Immature natural killer cell (primary cell): ENCODE results near the gene NR4A3. TPM values are rescaled to one million over a fixed set of nuclear protein-coding genes. Genes with fewer than 3 reads are reported as not detected.

Source experiments
- DNase-seq, 3 donors: peaks; one replicate each; pipeline ENCODE4 v3.0.0; 2022; ENCODE audit warnings: mixed read lengths in 1 of 3
- H3K27ac Mint-ChIP-seq, 6 donors: one replicate each; pipeline ENCODE4 v1.8.0; 2020; ENCODE audit warnings: mixed read lengths in 6 of 6, mild to moderate bottlenecking in 5 of 6, inconsistent platforms in 4 of 6, moderate library complexity in 3 of 6
- H3K27me3 Mint-ChIP-seq, 3 donors: one replicate each; pipeline ENCODE4 v1.8.0; 2020 to 2021; ENCODE audit warnings: low read depth in 3 of 3, mild to moderate bottlenecking in 3 of 3, mixed read lengths in 3 of 3, moderate library complexity in 3 of 3, inconsistent platforms in 1 of 3
- H3K36me3 Mint-ChIP-seq, 3 donors: one replicate each; pipeline ENCODE4 v1.8.0; 2020; ENCODE audit warnings: mixed read lengths in 3 of 3, inconsistent platforms in 2 of 3, mild to moderate bottlenecking in 2 of 3
- H3K4me1 Mint-ChIP-seq, 2 donors: one replicate each; pipeline ENCODE4 v1.8.0; 2020; ENCODE audit warnings: inconsistent platforms in 2 of 2, mild to moderate bottlenecking in 2 of 2, mixed read lengths in 2 of 2, moderate library complexity in 1 of 2
- H3K4me3 Mint-ChIP-seq, 5 donors: one replicate each; pipeline ENCODE4 v1.8.0; 2020; ENCODE audit warnings: mild to moderate bottlenecking in 5 of 5, mixed read lengths in 5 of 5, inconsistent platforms in 3 of 5, moderate library complexity in 3 of 5
- H3K9me3 Mint-ChIP-seq, 6 donors: one replicate each; pipeline ENCODE4 v1.8.0; 2020; ENCODE audit warnings: mild to moderate bottlenecking in 6 of 6, mixed read lengths in 6 of 6, inconsistent platforms in 4 of 6, moderate library complexity in 3 of 6
- polyA plus RNA-seq, 3 donors: library from polyadenylated mRNA; unstranded; fragments of 300-500 nt; fragmentation: Illumina TruSeq; gene quantifications; one replicate each; pipeline ENCODE4 v1.2.3, GENCODE V29; 2021

The NR4A3 gene
- polyA plus RNA-seq, 3 donors from 2014 or later, result 0.83 to 1.1 (median 0.88) TPM

DNA sequence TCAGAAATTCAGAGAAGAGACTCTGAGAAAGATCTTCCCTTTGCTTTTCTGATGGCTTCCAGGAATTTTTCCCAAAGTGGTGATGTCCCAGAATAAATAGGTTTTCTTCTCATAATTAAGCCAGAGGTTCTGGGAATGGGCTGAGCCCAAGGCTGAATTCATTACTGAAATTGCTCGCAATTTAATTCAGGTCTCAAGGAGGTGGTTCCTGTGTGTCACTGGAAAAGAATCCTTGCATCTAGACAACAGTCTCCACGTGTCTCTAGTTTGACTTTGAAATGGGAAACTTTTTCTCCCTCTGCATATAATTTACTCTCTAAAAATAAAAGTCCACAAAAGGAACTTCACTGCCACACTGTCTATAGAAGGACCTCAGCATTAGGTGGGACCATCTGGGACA is 57.0 kb downstream of the NR4A3 start:
- H3K27ac Mint-ChIP-seq, result no peak overlapping the region
- H3K27me3 Mint-ChIP-seq, result no peaks in the 10 kb centered on the region
- no peak for DNase-seq
- H3K4me1 Mint-ChIP-seq, result no peaks in the 10 kb centered on the region
- H3K36me3 Mint-ChIP-seq, result no peaks in the 10 kb centered on the region
- H3K4me3 Mint-ChIP-seq, result no peak overlapping the region
- no peaks in the 10 kb centered on the region for H3K9me3 Mint-ChIP-seq

DNA sequence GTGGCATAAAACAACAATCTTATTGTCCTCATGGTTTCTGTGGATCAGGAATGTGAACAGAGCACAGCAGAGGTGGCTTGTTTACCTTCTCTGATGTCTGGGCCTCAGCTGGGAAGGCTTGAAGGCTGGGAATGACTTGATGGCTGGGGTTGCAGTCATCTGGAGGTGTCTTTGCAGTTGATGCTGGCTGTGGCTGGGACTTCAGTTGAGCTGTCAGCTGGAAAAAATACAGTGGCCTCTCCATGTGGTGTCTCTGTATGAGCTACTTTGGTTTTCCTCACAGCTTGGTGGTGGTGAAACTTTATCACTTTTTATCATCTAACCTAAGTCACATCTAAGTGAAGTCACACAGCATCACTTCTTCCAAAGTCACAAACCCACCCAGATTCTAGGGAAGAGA is 60.1 kb downstream of the NR4A3 start:
- DNase-seq, result no peak
- Mint-ChIP-seq H3K4me3 (no peak overlapping the region), H3K27me3 (peaks cover 0 to 3% (median 0%) of the 10 kb centered on the region in 3 donors), H3K36me3 (no peaks in the 10 kb centered on the region), H3K9me3 (no peaks in the 10 kb centered on the region), H3K4me1 (no peaks in the 10 kb centered on the region), H3K27ac (no peak overlapping the region)

DNA sequence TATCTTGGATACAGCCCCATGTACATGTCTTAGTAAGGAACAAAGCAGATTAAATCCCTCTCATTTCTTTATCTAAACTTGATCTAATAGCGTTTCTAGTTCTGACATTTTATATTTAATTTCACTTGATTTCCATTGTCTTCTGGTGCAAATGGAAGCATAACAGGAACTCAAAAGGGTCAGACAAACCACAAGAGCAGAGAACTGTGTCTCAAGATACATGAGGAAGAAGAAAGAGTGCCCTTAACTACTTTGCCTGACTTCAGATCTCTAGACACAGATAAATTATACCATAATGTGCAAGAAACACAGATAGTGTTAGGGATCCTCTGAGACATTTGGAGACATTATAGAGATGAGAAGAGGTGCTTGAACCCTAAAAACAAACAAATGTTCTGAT is 64.1 kb downstream of the NR4A3 start:
- no peaks in the 10 kb centered on the region for H3K36me3 Mint-ChIP-seq
- no peak for DNase-seq
- H3K4me1 Mint-ChIP-seq, result no peaks in the 10 kb centered on the region
- no peak overlapping the region for H3K4me3 Mint-ChIP-seq
- peaks cover 0 to 3% (median 1%) of the 10 kb centered on the region in 3 donors for H3K27me3 Mint-ChIP-seq
- no peak overlapping the region for H3K27ac Mint-ChIP-seq
- H3K9me3 Mint-ChIP-seq, result no peaks in the 10 kb centered on the region

DNA sequence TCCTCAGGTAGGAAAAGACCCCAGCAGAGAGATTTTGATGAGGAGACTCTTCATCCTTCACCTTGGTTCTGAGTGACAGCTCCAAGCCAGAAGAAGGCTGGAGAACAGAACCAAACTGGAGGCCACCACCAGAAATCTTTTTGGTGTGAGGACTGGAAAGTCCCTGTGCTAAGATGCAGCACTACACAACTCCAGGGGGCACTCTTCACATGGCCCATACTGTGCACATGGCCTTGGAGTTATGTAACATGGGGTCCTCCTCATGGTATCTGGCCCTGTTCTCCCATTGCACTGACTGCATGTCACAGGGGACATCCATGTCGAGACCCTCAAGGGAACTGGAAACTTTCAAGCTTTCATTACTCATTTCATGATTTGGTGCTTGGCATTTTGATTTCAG is 67.4 kb downstream of the NR4A3 start:
- no peak overlapping the region for H3K27ac Mint-ChIP-seq
- no peak for DNase-seq
- H3K9me3 Mint-ChIP-seq, result no peaks in the 10 kb centered on the region
- no peak overlapping the region for H3K4me3 Mint-ChIP-seq
- H3K36me3 Mint-ChIP-seq, result no peaks in the 10 kb centered on the region
- H3K4me1 Mint-ChIP-seq, result no peaks in the 10 kb centered on the region
- H3K27me3 Mint-ChIP-seq, result peaks cover 0 to 7% (median 1%) of the 10 kb centered on the region in 3 donors

DNA sequence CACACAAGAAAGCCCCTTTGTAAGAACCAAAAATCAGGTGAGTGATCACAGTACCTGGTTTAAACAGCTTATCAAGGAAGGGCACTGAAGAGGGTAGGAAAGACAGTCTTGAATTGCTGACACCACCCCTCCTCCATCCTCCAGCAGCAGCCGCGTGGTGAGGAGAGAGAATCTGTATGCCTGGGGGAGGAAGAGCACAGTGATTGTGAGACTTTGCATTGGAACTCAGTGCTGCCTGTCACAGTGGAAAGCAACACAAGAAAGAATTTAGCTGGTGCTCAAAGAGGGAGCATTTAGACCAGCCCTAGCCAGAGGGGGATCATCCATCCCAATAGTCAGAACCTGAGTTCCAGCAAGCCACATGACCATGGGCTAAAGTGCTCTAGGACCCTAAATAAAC is 73.1 kb downstream of the NR4A3 start:
- Mint-ChIP-seq H3K36me3 (peaks cover 0 to 3% (median 0%) of the 10 kb centered on the region in 3 donors), H3K4me3 (no peak overlapping the region), H3K27me3 (peaks cover 3 to 10% (median 9%) of the 10 kb centered on the region in 3 donors), H3K9me3 (peaks cover 0 to 4% (median 0%) of the 10 kb centered on the region in 6 donors), H3K4me1 (no peaks in the 10 kb centered on the region), H3K27ac (no peak overlapping the region)
- DNase-seq, result no peak

DNA sequence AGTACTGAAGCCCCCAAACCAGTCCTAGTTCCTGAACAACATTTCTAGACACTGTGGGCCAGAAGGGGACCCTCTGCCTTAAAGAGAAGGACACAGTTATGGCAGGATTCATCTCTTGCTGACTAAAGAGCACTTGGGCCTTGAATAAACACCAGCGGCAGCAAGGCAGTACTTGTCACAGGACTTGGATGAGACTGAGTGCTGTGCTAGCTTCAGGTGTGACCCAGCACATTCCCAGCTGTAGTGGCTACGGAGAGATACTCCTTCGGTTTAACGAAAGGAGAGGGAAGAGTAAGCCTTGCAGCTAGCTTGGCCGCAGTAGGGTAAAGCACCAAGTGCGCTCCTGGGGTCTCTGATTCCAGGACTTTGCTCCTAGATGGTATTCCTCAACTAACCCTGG is 73.8 kb downstream of the NR4A3 start:
- no peak overlapping the region for H3K27ac Mint-ChIP-seq
- DNase-seq, result no peak
- peaks cover 0 to 4% (median 0%) of the 10 kb centered on the region in 6 donors for H3K9me3 Mint-ChIP-seq
- H3K27me3 Mint-ChIP-seq, result peaks cover 5 to 10% (median 9%) of the 10 kb centered on the region in 3 donors
- H3K4me1 Mint-ChIP-seq, result no peaks in the 10 kb centered on the region
- peaks cover 0 to 3% (median 0%) of the 10 kb centered on the region in 3 donors for H3K36me3 Mint-ChIP-seq
- no peak overlapping the region for H3K4me3 Mint-ChIP-seq

DNA sequence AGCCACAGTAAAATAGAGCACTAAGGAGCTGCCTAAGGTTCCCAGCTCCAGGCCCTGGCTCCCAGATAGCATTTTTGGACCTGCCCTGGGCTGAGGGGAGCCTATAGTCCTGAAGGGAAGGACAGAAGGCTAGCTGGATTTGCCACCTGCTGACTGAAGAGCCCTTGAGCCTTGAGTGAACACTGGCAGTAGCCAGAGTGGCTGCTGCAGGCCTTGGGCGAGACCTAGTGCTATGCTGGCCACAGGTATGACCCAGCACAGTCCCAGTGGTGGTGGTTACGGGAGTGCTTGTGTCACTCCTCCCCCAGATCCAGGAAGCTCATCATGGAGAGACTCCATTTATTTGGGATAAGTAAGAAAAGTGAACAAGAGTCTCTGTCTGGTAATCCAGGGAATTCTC is 74.4 kb downstream of the NR4A3 start:
- H3K27me3 Mint-ChIP-seq, result peaks cover 5 to 10% (median 8%) of the 10 kb centered on the region in 3 donors
- H3K27ac Mint-ChIP-seq, result no peak overlapping the region
- H3K36me3 Mint-ChIP-seq, result peaks cover 0 to 3% (median 0%) of the 10 kb centered on the region in 3 donors
- H3K4me3 Mint-ChIP-seq, result no peak overlapping the region
- no peak for DNase-seq
- no peaks in the 10 kb centered on the region for H3K4me1 Mint-ChIP-seq
- H3K9me3 Mint-ChIP-seq, result peaks cover 0 to 4% (median 0%) of the 10 kb centered on the region in 6 donors

DNA sequence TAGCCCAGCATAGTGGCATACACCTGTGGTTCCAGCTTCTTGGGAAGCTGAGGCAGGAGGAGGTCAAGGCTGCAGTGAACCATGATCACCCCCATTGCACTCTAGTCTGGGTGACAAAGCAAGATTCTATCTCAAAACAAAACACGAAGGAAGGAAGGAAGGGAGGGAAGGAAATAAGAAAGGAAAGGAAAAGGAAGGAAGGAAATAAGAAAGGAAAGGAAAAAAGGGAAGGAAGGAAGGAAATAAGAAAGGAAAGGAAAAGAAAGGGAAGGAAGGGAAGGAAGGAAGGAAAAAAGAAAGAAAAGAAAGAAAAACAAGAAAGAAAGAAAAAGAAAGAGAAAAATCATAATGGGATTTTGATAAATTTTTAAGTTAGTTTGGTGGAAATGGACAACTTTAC is 81.7 kb downstream of the NR4A3 start:
- Mint-ChIP-seq H3K4me1 (peaks cover 18 to 25% of the 10 kb centered on the region in 2 donors), H3K36me3 (no peaks in the 10 kb centered on the region), H3K9me3 (no peaks in the 10 kb centered on the region), H3K27ac (no peak overlapping the region), H3K27me3 (peaks cover 9 to 15% (median 12%) of the 10 kb centered on the region in 3 donors), H3K4me3 (no peak overlapping the region)
- DNase-seq, result no peak

DNA sequence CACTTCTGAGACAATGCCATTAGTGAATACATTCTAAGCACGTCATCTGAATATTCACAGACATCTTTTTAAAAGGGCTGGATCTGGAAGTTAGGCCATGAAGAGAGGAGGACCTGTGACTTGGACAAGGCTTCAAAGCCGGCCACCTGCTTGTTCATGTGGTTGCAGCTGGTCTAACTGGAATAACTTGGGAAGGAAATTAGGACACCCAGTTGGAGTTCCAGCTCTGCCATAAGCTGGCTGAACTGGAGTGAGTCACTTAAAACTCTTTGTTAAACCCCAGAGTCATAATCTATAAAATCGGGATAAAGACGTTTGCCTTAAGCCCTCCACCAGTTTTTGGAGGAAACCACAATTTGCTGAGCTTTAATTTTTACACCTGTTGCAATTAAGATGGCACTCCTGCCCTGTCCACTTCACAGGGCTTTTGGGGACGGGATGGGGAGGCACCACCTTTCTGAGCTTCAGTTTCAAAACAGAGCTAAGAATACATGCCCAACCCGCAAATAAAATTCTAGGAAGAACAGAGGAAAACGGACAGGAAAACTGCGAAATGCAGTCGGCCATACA is 84.2 kb downstream of the NR4A3 start:
- no peak for DNase-seq
- Mint-ChIP-seq H3K27me3 (peaks cover 9 to 15% (median 10%) of the 10 kb centered on the region in 3 donors), H3K9me3 (no peaks in the 10 kb centered on the region), H3K4me1 (peaks cover 21 to 36% of the 10 kb centered on the region in 2 donors), H3K36me3 (peaks cover 0 to 4% (median 0%) of the 10 kb centered on the region in 3 donors), H3K4me3 (peak overlapping the region; percentile 92 to 100 (median 97)), H3K27ac (peak overlapping the region; percentile 91 to 97 (median 94))

DNA sequence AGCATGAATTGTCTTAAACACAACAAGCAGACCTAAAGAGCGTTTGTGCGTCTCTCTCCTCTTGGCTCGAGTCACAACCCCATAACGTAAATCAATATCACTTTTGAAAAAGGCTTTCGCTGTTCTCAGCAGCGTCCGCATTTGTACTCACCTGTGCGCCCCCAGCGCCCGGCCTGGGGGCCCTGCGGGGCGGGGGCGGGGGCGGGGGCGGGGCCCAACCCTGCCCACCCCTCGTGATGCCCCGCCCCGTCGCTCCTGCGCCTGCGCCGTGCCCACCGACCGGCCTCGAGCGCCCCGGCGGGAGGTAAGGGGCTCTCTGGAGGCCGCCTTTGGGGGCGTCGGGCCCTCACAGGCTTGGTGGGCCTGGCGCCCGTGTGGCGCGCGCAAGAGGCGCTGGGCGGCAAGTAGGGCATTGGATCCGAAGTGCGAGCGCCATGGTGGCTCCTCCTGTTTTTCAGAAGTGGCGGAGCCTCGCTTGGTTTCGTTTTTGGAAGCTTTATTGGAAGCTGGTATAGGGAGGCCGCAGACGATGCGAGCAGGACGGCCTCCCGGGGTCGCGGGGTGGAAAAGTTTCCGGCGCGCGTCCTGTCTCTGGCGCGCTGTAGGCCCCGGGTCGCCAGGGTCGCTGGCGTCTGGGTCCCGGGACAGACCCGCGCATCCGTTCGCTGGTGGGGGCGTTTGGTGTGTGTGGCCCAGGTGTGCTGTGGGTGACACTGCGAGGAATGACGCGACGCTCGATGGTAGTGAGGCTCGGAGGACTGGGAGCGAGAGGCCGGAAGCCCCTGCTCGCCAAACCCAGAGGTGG is 84.9 kb downstream of the NR4A3 start, which contains the start of gene STX17:
STX17 (plus strand) TSS at position 252 of the 805 bp plus-strand sequence. CDS start 8,586 bp downstream, outside the sequence.
- Mint-ChIP-seq H3K4me1 (peaks cover 21 to 36% of the 10 kb centered on the region in 2 donors), H3K9me3 (no peaks in the 10 kb centered on the region), H3K4me3 (peak within 1 kb of the TSS; percentile 96 to 100 (median 97)), H3K27me3 (peaks cover 7 to 15% (median 10%) of the 10 kb centered on the region in 3 donors), H3K36me3 (peaks cover 0 to 8% (median 0%) of the 10 kb centered on the region in 3 donors), H3K27ac (peak within 1 kb of the TSS; percentile 96 to 99 (median 98))
- DNase-seq, result peak; percentile 85 to 87 (median 87)

DNA sequence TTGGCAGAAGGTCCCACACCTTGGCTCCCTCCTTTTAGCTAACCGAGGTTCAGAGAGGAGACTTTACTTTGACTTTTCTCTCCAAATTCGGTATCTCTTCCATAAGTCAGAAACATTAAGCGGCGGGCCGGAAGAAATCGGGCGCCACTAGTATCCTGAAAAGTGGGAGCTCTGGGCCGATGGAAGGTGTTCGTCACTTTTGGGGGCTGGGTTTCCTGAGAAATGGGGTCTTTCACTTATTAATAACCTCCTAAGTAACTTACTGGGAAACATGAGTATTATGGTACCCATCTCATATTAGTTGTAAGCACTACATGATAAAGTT is 85.5 kb downstream of the NR4A3 start:
- H3K4me1 Mint-ChIP-seq, result peaks cover 22 to 37% of the 10 kb centered on the region in 2 donors
- H3K9me3 Mint-ChIP-seq, result no peaks in the 10 kb centered on the region
- DNase-seq, result no peak
- peak overlapping the region; percentile 96 to 100 (median 97) for H3K4me3 Mint-ChIP-seq
- H3K27me3 Mint-ChIP-seq, result peaks cover 7 to 15% (median 10%) of the 10 kb centered on the region in 3 donors
- peak overlapping the region; percentile 96 to 99 (median 98) for H3K27ac Mint-ChIP-seq
- peaks cover 0 to 10% (median 0%) of the 10 kb centered on the region in 3 donors for H3K36me3 Mint-ChIP-seq

DNA sequence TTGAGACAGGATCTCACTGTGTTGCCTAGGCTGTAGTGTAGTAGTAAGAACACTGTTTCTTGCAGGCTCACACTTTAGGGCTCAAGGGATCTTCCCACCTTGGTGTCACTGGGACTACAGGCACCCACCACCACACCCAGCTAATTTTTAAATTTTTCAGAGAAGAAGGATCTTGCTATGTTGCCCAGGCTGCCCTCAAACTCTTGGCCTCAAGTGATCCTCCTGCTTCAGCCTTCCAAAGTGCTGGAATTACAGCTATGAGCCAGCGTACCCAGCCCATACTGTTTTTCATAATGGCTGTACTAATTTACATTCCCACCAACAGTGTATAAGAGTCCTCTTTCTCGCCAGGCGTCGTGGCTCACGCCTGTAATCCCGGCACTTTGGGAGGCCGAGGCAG is 89.9 kb downstream of the NR4A3 start:
- H3K4me1 Mint-ChIP-seq, result peaks cover 17 to 51% of the 10 kb centered on the region in 2 donors
- H3K4me3 Mint-ChIP-seq, result no peak overlapping the region
- no peak overlapping the region for H3K27ac Mint-ChIP-seq
- H3K36me3 Mint-ChIP-seq, result peaks cover 6 to 32% (median 18%) of the 10 kb centered on the region in 3 donors
- H3K27me3 Mint-ChIP-seq, result peaks cover 5 to 7% (median 5%) of the 10 kb centered on the region in 3 donors
- no peak for DNase-seq
- H3K9me3 Mint-ChIP-seq, result no peaks in the 10 kb centered on the region
